K562 (cell line): ENCODE data around the gene APOC4. TPM values are rescaled to one million over a fixed set of nuclear protein-coding genes. Genes with fewer than 3 reads are reported as not detected.

ENCODE experiments used
- EWSR1 ChIP-seq: fragments of 450-650 bp; IDR thresholded peaks from 2 replicates; pipeline ENCODE4 v1.6.1; 2018; ENCODE audit warnings: borderline replicate concordance, mild to moderate bottlenecking, low read depth, moderate library complexity; ENCODE audit not compliant: partially characterized antibody
- FOXM1 ChIP-seq, 2 experiments: fragments of 450-650 bp in 1 of 2; sonication (generic) in 1 of 2; formaldehyde crosslinking in 1 of 2; IDR thresholded peaks; 2 replicates each; pipeline versions ENCODE4 v1.6.1 to v1.9.0; 2017 to 2022; ENCODE audit warnings: low read depth in 2 of 2, mild to moderate bottlenecking in 2 of 2, missing genetic modification reagents in 1 of 2, moderate library complexity in 1 of 2
- HMGN3 ChIP-seq: IDR thresholded peaks from 2 replicates; pipeline ENCODE4 v1.6.1; 2011; ENCODE audit warnings: borderline replicate concordance, low read depth, mild to moderate bottlenecking, mixed read lengths, low read length; ENCODE audit not compliant: insufficient read length; ENCODE audit errors: extremely low read depth
- NR2F6 ChIP-seq: fragments of 450-650 bp; formaldehyde crosslinking; IDR thresholded peaks from 2 replicates; pipeline ENCODE4 v1.4.0; 2020; ENCODE audit warnings: mild to moderate bottlenecking
- SMAD3 ChIP-seq: fragments of 450-650 bp; formaldehyde crosslinking; conservative IDR thresholded peaks from 2 replicates; pipeline ENCODE4 v1.4.0; 2020; ENCODE audit warnings: mild to moderate bottlenecking
- polyA plus RNA-seq, 8 experiments: library from polyadenylated mRNA; depleted of rRNA in 4 of 8; stranded (reverse) in 5 of 8; unstranded in 3 of 8; fragments of >200 nt; fragmentation: Nextera tagmentation in 2 of 8; fragmentation: Illumina TruSeq in 1 of 8; extraction: Ambion mirVana in 2 of 8; extraction: Trizol in 1 of 8; gene quantifications; 2 replicates each; pipeline versions ENCODE4 v1.2.1 to v1.2.3, GENCODE V29; 2011 to 2014; ENCODE audit warnings: inconsistent platforms in 1 of 8, missing spikeins in 1 of 8
- total RNA-seq, 7 experiments: library from RNA; depleted of rRNA in 6 of 7; stranded (reverse); fragments of >200 nt in 6 of 7; fragmentation: Illumina TruSeq in 2 of 7; extraction: Trizol in 2 of 7; gene quantifications; 2 replicates each; pipeline versions ENCODE4 v1.2.1 to v1.2.3, GENCODE V29; 2011 to 2021; ENCODE audit warnings: low replicate concordance in 1 of 7
- TF ChIP-seq, protein P1 (sequence below): fragments of 250-450 bp; sonication (Bioruptor Pico); IDR thresholded peaks from 2 replicates; pipeline ENCODE4 v1.5.0; 2020; ENCODE audit warnings: mild to moderate bottlenecking, borderline replicate concordance
- TF ChIP-seq, protein P2 (sequence below): fragments of 450-650 bp; IDR thresholded peaks from 2 replicates; pipeline ENCODE4 v1.7.0; 2016; ENCODE audit warnings: borderline replicate concordance
- TF ChIP-seq, protein P3 (sequence below), 2 experiments: fragments of 450-650 bp in 1 of 2; sonication (generic) in 1 of 2; formaldehyde crosslinking in 1 of 2; IDR thresholded peaks; 2 replicates each; pipeline versions ENCODE4 v1.7.1 to v1.9.0; 2016 to 2022; ENCODE audit warnings: inconsistent platforms in 1 of 2, mild to moderate bottlenecking in 1 of 2, missing genetic modification reagents in 1 of 2
- TF ChIP-seq, protein P4 (sequence below): sonication (generic); formaldehyde crosslinking; IDR thresholded peaks from 2 replicates; pipeline ENCODE4 v1.8.1; 2023; ENCODE audit warnings: mild to moderate bottlenecking, missing genetic modification reagents

The APOC4 gene
- total and polyA plus RNA-seq, 9 of the 15 experiments (the other 6 are each of a cell fraction or from before 2014, with no cell fraction given) = 0.46 TPM; not detected in 8

DNA sequence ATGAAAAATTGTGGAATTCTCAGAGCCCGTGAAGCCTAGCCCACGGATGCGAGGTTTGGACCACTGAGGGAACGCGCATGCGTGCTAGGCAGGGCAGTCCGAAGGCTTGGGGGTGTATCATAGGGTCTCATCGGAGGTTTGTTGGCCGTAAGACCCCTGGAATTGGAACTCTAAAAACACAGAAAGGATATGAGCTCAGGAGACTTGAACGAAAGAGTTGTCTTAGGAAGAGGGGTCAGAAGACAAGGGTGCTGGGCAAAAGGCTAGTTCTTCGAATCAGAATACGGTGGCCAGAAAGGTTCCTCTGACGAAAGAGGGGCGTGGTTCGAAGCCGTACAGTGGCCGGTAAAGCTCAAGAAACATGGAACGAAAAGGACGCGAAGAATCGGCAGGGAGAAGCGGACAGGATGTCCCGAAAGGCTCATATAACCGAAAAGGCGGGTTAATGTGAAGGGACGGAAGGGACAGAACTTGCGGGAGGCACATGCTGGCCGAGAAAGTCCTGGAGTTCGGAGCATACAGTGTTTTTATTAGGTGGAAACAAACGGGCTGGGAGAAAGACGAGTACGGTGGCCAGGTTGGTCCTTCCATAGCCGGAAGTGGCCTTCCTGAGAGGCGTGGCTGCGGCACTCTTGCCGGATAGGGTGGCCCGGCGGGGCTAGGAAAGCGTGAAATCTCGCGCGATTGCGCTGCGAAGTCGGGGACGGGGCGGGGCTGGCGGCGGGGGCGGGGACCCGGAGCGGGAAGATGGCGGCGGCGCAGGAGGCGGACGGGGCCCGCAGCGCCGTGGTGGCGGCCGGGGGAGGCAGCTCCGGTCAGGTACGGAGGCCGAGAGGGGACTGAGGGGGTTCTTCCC is 12.8 kb downstream of the APOC4 start, which contains the start of gene CLPTM1 (continued):
- TF ChIP-seq, protein P1, sequence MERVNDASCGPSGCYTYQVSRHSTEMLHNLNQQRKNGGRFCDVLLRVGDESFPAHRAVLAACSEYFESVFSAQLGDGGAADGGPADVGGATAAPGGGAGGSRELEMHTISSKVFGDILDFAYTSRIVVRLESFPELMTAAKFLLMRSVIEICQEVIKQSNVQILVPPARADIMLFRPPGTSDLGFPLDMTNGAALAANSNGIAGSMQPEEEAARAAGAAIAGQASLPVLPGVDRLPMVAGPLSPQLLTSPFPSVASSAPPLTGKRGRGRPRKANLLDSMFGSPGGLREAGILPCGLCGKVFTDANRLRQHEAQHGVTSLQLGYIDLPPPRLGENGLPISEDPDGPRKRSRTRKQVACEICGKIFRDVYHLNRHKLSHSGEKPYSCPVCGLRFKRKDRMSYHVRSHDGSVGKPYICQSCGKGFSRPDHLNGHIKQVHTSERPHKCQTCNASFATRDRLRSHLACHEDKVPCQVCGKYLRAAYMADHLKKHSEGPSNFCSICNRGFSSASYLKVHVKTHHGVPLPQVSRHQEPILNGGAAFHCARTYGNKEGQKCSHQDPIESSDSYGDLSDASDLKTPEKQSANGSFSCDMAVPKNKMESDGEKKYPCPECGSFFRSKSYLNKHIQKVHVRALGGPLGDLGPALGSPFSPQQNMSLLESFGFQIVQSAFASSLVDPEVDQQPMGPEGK (CRISPR knock-in tag) = no peak
- TF ChIP-seq FOXM1 (IDR thresholded peaks at IDR 0.05; ENCODE audit: low read depth) = peak; percentile 75; the same call in 1 of the 2 replicates
- TF ChIP-seq FOXM1 (CRISPR knock-in tag; IDR thresholded peaks at IDR 0.05; ENCODE audit: low read depth) = no peak; the same call in 1 of the 2 replicates
- no peak for TF ChIP-seq SMAD3 (CRISPR knock-in tag)
- TF ChIP-seq NR2F6 = no peak
- no peak for TF ChIP-seq HMGN3
- TF ChIP-seq, protein P2, sequence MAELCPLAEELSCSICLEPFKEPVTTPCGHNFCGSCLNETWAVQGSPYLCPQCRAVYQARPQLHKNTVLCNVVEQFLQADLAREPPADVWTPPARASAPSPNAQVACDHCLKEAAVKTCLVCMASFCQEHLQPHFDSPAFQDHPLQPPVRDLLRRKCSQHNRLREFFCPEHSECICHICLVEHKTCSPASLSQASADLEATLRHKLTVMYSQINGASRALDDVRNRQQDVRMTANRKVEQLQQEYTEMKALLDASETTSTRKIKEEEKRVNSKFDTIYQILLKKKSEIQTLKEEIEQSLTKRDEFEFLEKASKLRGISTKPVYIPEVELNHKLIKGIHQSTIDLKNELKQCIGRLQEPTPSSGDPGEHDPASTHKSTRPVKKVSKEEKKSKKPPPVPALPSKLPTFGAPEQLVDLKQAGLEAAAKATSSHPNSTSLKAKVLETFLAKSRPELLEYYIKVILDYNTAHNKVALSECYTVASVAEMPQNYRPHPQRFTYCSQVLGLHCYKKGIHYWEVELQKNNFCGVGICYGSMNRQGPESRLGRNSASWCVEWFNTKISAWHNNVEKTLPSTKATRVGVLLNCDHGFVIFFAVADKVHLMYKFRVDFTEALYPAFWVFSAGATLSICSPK = peak; percentile 99
- TF ChIP-seq, protein P3, sequence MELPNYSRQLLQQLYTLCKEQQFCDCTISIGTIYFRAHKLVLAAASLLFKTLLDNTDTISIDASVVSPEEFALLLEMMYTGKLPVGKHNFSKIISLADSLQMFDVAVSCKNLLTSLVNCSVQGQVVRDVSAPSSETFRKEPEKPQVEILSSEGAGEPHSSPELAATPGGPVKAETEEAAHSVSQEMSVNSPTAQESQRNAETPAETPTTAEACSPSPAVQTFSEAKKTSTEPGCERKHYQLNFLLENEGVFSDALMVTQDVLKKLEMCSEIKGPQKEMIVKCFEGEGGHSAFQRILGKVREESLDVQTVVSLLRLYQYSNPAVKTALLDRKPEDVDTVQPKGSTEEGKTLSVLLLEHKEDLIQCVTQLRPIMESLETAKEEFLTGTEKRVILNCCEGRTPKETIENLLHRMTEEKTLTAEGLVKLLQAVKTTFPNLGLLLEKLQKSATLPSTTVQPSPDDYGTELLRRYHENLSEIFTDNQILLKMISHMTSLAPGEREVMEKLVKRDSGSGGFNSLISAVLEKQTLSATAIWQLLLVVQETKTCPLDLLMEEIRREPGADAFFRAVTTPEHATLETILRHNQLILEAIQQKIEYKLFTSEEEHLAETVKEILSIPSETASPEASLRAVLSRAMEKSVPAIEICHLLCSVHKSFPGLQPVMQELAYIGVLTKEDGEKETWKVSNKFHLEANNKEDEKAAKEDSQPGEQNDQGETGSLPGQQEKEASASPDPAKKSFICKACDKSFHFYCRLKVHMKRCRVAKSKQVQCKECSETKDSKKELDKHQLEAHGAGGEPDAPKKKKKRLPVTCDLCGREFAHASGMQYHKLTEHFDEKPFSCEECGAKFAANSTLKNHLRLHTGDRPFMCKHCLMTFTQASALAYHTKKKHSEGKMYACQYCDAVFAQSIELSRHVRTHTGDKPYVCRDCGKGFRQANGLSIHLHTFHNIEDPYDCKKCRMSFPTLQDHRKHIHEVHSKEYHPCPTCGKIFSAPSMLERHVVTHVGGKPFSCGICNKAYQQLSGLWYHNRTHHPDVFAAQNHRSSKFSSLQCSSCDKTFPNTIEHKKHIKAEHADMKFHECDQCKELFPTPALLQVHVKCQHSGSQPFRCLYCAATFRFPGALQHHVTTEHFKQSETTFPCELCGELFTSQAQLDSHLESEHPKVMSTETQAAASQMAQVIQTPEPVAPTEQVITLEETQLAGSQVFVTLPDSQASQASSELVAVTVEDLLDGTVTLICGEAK (IDR thresholded peaks at IDR 0.05) = peak; percentile 87
- TF ChIP-seq, protein P3 (CRISPR knock-in tag; IDR thresholded peaks at IDR 0.05) = no peak
- TF ChIP-seq, protein P4, sequence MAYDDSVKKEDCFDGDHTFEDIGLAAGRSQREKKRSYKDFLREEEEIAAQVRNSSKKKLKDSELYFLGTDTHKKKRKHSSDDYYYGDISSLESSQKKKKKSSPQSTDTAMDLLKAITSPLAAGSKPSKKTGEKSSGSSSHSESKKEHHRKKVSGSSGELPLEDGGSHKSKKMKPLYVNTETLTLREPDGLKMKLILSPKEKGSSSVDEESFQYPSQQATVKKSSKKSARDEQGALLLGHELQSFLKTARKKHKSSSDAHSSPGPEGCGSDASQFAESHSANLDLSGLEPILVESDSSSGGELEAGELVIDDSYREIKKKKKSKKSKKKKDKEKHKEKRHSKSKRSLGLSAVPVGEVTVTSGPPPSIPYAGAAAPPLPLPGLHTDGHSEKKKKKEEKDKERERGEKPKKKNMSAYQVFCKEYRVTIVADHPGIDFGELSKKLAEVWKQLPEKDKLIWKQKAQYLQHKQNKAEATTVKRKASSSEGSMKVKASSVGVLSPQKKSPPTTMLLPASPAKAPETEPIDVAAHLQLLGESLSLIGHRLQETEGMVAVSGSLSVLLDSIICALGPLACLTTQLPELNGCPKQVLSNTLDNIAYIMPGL = no peak
- no peak for TF ChIP-seq EWSR1
